Gastrocnemius medialis (tissue), 4 donors: ENCODE results near the gene PCSK5. TPM values are rescaled to one million over a fixed set of nuclear protein-coding genes. Genes with fewer than 3 reads are reported as not detected.

Experiments
- ATAC-seq, 2 donors: fragments of 150-250 bp; one replicate each; pipeline ENCODE4 v1.9.1; 2016
- DNase-seq, 2 donors: peaks; one replicate each; pipeline ENCODE4 v3.0.0-alpha.2; 2019
- H3K27ac ChIP-seq, 4 donors: fragments of 200-600 bp; sonication (generic); 1 replicate in 1 of 4; 2 replicates in 3 of 4; pipeline ENCODE4 v1.5.1; 2016 to 2018; ENCODE audit warnings: mild to moderate bottlenecking in 2 of 4, moderate library complexity in 1 of 4
- H3K27me3 ChIP-seq, 3 donors: fragments of 200-600 bp; sonication (generic) in 2 of 3; 1 replicate in 1 of 3; 2 replicates in 2 of 3; pipeline versions ENCODE4 v1.5.1 to v1.6.0; 2016 to 2019; ENCODE audit warnings: mild to moderate bottlenecking in 1 of 3, moderate library complexity in 1 of 3
- H3K36me3 ChIP-seq, 2 donors: fragments of 200-600 bp; sonication (generic) in 1 of 2; one replicate each; pipeline ENCODE4 v1.5.1; 2017 to 2018
- H3K4me1 ChIP-seq, 2 donors: fragments of 200-600 bp; sonication (generic) in 1 of 2; one replicate each; pipeline ENCODE4 v1.5.1; 2016 to 2017; ENCODE audit warnings: mild to moderate bottlenecking in 2 of 2
- H3K4me3 ChIP-seq, 4 donors: fragments of 200-600 bp; sonication (generic) in 3 of 4; 1 replicate in 1 of 4; 2 replicates in 3 of 4; pipeline ENCODE4 v1.5.1; 2016 to 2019; ENCODE audit warnings: mild to moderate bottlenecking in 2 of 4
- H3K9me3 ChIP-seq, 3 donors: fragments of 200-600 bp; sonication (generic) in 2 of 3; 1 replicate in 1 of 3; 2 replicates in 2 of 3; pipeline ENCODE4 v1.5.1; 2016 to 2019
- POLR2A ChIP-seq, 2 donors: fragments of 450-650 bp; IDR thresholded peaks; one replicate each; pipeline ENCODE4 v1.6.1; 2017; ENCODE audit warnings: antibody characterized with exemption in 2 of 2, mild to moderate bottlenecking in 2 of 2, moderate library complexity in 2 of 2
- in situ Hi-C, 4 donors: fragments of 200-750 bp; cut with MboI; loops; one replicate each; pipeline versions ENCODE4 v1.15.0 to v1.8.0; 2017; ENCODE audit warnings: low sequenced_read_pairs in 4 of 4
- intact Hi-C: fragments of 100-400 bp; cut with DNase I; formaldehyde crosslinking; loops from one replicate; pipeline ENCODE4 v1.15.1; 2023; ENCODE audit warnings: low total_unique reads
- total RNA-seq, 4 donors: library from RNA; depleted of rRNA; stranded (reverse); fragments of >200 nt; gene quantifications; one replicate each; pipeline versions ENCODE4 v1.1.0 to v1.2.3, GENCODE V29; 2016
- TF ChIP-seq, protein P1 (sequence below), 5 experiments: fragments of 450-650 bp in 3 of 5; fragments of 200-600 bp in 2 of 5; sonication (generic) in 2 of 5; IDR thresholded peaks in 4 of 5; conservative IDR thresholded peaks in 1 of 5; 1 replicate in 4 of 5; 2 replicates in 1 of 5; pipeline ENCODE4 v1.5.1; 2016 to 2019; ENCODE audit warnings: antibody characterized with exemption in 5 of 5, mild to moderate bottlenecking in 3 of 5, moderate library complexity in 3 of 5

The PCSK5 gene
- total RNA-seq, 4 donors from 2014 or later, result 1.3 to 8.3 (median 3.2) TPM

DNA sequence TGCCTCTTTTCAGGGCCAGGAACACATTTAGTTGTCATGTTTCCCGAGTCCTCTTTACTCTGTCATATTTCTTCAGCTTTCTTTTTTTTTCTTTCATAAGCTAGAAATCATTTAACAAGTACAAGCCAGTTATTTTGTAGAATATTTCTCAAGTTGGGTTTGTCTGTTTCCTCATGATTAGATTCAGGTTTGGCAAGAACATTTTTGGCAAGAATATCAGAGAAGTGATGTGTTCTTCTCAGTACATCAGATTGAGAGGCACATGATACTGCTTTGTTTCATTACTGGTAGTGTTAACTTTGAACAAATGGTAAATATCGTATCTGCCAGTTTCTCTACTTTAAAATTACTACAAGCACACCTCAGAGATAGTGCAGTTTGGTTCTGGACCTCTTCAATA, 45.1 kb downstream of the PCSK5 start:
- DNase-seq (no peak), ATAC-seq (no peak)
- no peak for TF ChIP-seq POLR2A (IDR thresholded peaks at IDR 0.05)
- TF ChIP-seq, protein P1, sequence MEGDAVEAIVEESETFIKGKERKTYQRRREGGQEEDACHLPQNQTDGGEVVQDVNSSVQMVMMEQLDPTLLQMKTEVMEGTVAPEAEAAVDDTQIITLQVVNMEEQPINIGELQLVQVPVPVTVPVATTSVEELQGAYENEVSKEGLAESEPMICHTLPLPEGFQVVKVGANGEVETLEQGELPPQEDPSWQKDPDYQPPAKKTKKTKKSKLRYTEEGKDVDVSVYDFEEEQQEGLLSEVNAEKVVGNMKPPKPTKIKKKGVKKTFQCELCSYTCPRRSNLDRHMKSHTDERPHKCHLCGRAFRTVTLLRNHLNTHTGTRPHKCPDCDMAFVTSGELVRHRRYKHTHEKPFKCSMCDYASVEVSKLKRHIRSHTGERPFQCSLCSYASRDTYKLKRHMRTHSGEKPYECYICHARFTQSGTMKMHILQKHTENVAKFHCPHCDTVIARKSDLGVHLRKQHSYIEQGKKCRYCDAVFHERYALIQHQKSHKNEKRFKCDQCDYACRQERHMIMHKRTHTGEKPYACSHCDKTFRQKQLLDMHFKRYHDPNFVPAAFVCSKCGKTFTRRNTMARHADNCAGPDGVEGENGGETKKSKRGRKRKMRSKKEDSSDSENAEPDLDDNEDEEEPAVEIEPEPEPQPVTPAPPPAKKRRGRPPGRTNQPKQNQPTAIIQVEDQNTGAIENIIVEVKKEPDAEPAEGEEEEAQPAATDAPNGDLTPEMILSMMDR (IDR thresholded peaks at IDR 0.05 in 4 of 5, conservative IDR thresholded peaks at IDR 0.05 in 1 of 5), result no peak
- no peaks in the 10 kb centered on the region for H3K27me3 ChIP-seq
- H3K27ac ChIP-seq, result no peak overlapping the region
- H3K9me3 ChIP-seq, result no peaks in the 10 kb centered on the region
- intact Hi-C loops (no loop called here), in situ Hi-C loops (no loop called here)
- H3K4me1 ChIP-seq, result peaks cover 3 to 20% of the 10 kb centered on the region in 2 donors
- H3K36me3 ChIP-seq, result no peaks in the 10 kb centered on the region
- no peak overlapping the region for H3K4me3 ChIP-seq

DNA sequence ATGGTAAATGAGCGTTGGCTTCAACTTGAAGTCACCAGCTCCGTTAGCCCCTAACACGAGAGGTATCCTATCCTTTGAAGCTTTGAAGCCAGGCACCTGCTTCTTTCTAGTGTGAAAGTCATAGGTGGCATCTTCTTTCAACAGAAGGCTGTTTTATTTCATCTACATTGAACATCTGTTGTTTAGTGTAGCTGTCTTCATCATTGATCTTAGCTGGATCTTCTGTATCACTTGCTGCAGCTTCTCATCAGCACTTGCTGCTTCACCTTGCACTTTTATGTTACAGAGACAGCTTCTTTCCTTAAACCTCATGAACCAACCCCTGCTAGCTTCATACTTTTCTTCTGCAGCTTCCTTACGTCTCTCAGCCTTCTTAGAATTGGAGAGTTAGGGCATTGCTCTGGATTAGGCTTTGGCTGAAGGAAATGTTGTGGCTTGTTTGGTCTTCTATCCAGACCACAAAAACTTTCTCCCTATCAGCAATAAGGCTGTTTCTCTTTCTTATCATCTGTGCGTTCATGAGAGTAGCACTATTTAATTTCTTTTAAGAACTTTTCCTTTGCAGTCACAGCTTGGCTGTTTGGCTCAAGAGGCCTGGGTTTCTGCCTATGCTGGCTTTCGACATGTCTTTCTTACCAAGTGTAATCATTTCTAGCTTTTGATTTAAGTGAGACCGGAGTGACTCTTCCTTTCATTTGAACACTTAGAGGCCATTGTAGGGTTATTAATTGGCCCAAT, 47.2 kb downstream of the PCSK5 start:
- H3K4me1 ChIP-seq, result peaks cover 0 to 7% of the 10 kb centered on the region in 2 donors
- H3K9me3 ChIP-seq, result no peaks in the 10 kb centered on the region
- no peak overlapping the region for H3K4me3 ChIP-seq
- no peaks in the 10 kb centered on the region for H3K27me3 ChIP-seq
- in situ Hi-C loops, result no loop called here
- ATAC-seq, result no peak
- no peak for DNase-seq
- H3K36me3 ChIP-seq, result no peaks in the 10 kb centered on the region
- intact Hi-C loops, result no loop called here
- no peak overlapping the region for H3K27ac ChIP-seq
- TF ChIP-seq, protein P1 (IDR thresholded peaks at IDR 0.05 in 4 of 5, conservative IDR thresholded peaks at IDR 0.05 in 1 of 5), result no peak
- no peak for TF ChIP-seq POLR2A (IDR thresholded peaks at IDR 0.05)

DNA sequence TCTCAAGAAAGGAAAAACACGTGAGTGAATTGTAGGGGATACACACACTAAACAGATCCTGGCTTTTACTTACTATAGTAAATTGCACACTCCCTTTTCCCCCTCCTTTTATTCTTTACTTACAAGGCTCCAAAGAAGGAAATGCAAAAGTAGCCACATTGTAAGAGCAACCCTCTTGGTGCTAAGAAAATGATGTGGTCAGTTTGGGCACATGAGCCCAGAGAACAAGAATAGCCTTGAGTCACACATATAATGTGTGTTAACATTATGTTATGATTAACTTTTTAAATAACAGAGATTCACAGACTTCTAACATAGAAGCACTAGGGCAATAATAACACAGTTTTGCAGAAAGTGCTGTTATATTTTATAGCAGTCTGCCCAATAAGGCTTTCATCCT, 48.5 kb downstream of the PCSK5 start:
- Histone ChIP-seq H3K27me3 (no peaks in the 10 kb centered on the region), H3K9me3 (no peaks in the 10 kb centered on the region), H3K4me3 (no peak overlapping the region), H3K4me1 (peaks cover 0 to 7% of the 10 kb centered on the region in 2 donors), H3K36me3 (no peaks in the 10 kb centered on the region), H3K27ac (no peak overlapping the region)
- intact Hi-C loops, result no loop called here
- ATAC-seq (no peak), DNase-seq (no peak)
- TF ChIP-seq POLR2A (IDR thresholded peaks at IDR 0.05), result no peak
- TF ChIP-seq, protein P1 (IDR thresholded peaks at IDR 0.05 in 4 of 5, conservative IDR thresholded peaks at IDR 0.05 in 1 of 5), result no peak
- in situ Hi-C loops, result no loop called here

DNA sequence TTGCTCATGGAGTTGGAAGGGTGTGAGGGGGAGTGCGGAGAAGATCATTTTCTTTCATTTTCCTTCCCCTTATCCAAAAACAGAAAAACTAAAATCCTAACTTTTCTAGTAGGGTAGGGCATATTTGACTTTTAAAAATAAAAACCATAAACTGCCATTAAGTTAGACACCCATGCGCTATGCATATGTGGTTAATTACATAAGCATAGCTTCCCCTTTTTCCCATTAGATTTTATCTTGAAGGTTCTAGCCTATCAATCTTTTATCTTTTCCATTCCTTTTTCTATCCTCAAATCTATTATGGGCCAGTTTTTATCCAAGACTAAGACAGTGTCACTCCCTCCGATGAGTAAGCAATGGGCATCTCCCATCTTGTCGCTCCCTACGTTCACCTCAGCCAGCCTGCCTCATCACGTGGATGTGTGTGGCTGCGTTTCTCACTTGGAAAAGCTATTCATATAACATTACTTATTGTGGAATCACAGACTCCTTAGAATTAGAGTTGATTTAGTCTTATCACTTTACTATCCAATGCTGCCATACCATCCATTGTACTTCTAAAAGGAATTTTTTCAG, 49.2 kb downstream of the PCSK5 start:
- DNase-seq (no peak), ATAC-seq (no peak)
- Histone ChIP-seq H3K27me3 (no peaks in the 10 kb centered on the region), H3K36me3 (no peaks in the 10 kb centered on the region), H3K27ac (no peak overlapping the region), H3K4me1 (peaks cover 0 to 7% of the 10 kb centered on the region in 2 donors), H3K4me3 (no peak overlapping the region), H3K9me3 (no peaks in the 10 kb centered on the region)
- TF ChIP-seq, protein P1 (IDR thresholded peaks at IDR 0.05 in 4 of 5, conservative IDR thresholded peaks at IDR 0.05 in 1 of 5), result no peak
- no peak for TF ChIP-seq POLR2A (IDR thresholded peaks at IDR 0.05)
- in situ Hi-C loops (no loop called here), intact Hi-C loops (no loop called here)
